ENCODE data around the gene CA4. TPM values are rescaled to one million over a fixed set of nuclear protein-coding genes. Genes with fewer than 3 reads are reported as not detected.
"Not testable (repeated sequence)": the region's sequence is repeated elsewhere in the genome, so short reads cannot be mapped to it uniquely, and the experiment has no call there.

CA4 gene
- total RNA-seq, 1 donor from 2014 or later, result 11.4 TPM

GRCh38 chr17:60107526-60108257 lies 42.1 kb upstream of the CA4 start:
- DNase-seq (ENCODE audit: extremely low spot score, unreplicated experiment), result no peak
- no peaks in the 10 kb centered on the region for H3K4me1 Mint-ChIP-seq (ENCODE audit: unreplicated experiment)
- H3K9me3 Mint-ChIP-seq, result no peaks in the 10 kb centered on the region
- H3K36me3 Mint-ChIP-seq, result no peaks in the 10 kb centered on the region
- no peak overlapping the region for H3K27ac Mint-ChIP-seq
- TF ChIP-seq CTCF (conservative IDR thresholded peaks at IDR 0.05), result peak; percentile 27
- H3K27me3 Mint-ChIP-seq, result peaks cover 12% of the 10 kb centered on the region
- no peak overlapping the region for H3K4me3 Mint-ChIP-seq

GRCh38 chr17:60108309-60108708 lies 41.5 kb upstream of the CA4 start:
- H3K27ac Mint-ChIP-seq; H3K9me3 Mint-ChIP-seq; H3K36me3 Mint-ChIP-seq; H3K4me1 Mint-ChIP-seq (ENCODE audit: unreplicated experiment); H3K4me3 Mint-ChIP-seq; DNase-seq (ENCODE audit: extremely low spot score, unreplicated experiment): not testable (repeated sequence)
- H3K27me3 Mint-ChIP-seq, result peaks cover 12% of the 10 kb centered on the region
- TF ChIP-seq CTCF (conservative IDR thresholded peaks at IDR 0.05), result peak; percentile 12

GRCh38 chr17:60108712-60109111 lies 41.1 kb upstream of the CA4 start:
- no peak for DNase-seq (ENCODE audit: extremely low spot score, unreplicated experiment)
- Mint-ChIP-seq H3K36me3 (no peaks in the 10 kb centered on the region), H3K4me1 (ENCODE audit: unreplicated experiment) (no peaks in the 10 kb centered on the region)

GRCh38 chr17:60109161-60109560 lies 40.6 kb upstream of the CA4 start:
- DNase-seq (ENCODE audit: extremely low spot score, unreplicated experiment), result no peak
- H3K9me3 Mint-ChIP-seq, result no peaks in the 10 kb centered on the region
- no peak for TF ChIP-seq CTCF (conservative IDR thresholded peaks at IDR 0.05)
- peaks cover 7% of the 10 kb centered on the region for H3K27me3 Mint-ChIP-seq
- no peaks in the 10 kb centered on the region for H3K36me3 Mint-ChIP-seq
- H3K4me1 Mint-ChIP-seq (ENCODE audit: unreplicated experiment), result no peaks in the 10 kb centered on the region
- H3K4me3 Mint-ChIP-seq, result no peak overlapping the region
- no peak overlapping the region for H3K27ac Mint-ChIP-seq

More at GRCh38 chr17:60108712-60109111, 41.1 kb upstream of the CA4 start:
- Mint-ChIP-seq H3K9me3 (no peaks in the 10 kb centered on the region), H3K27me3 (peaks cover 11% of the 10 kb centered on the region), H3K27ac (no peak overlapping the region), H3K4me3 (no peak overlapping the region)
- no peak for TF ChIP-seq CTCF (conservative IDR thresholded peaks at IDR 0.05)

GRCh38 chr17:60110586-60110985 lies 39.2 kb upstream of the CA4 start:
- Mint-ChIP-seq H3K27me3 (peaks cover 7% of the 10 kb centered on the region), H3K4me1 (ENCODE audit: unreplicated experiment) (no peaks in the 10 kb centered on the region), H3K36me3 (no peaks in the 10 kb centered on the region), H3K4me3 (no peak overlapping the region), H3K9me3 (no peaks in the 10 kb centered on the region), H3K27ac (no peak overlapping the region)
- no peak for DNase-seq (ENCODE audit: extremely low spot score, unreplicated experiment)
- no peak for TF ChIP-seq CTCF (conservative IDR thresholded peaks at IDR 0.05)
